ENCODE data around the gene TARDBP.
"Not testable (repeated sequence)": the region's sequence is repeated elsewhere in the genome, so short reads cannot be mapped to it uniquely, and the experiment has no call there.

Gene TARDBP

GRCh38 chr1:10989095-10989494 lies 23.4 kb upstream of the TARDBP start:
- Histone ChIP-seq H3K56ac (ENCODE audit: low read length) (no peak overlapping the region), H3K18ac (ENCODE audit: low read length) (no peak overlapping the region), H3K79me2 (ENCODE audit: control insufficient read depth, insufficient read depth, low read length) (no peaks in the 10 kb centered on the region), H3K27ac (ENCODE audit: low read depth, low read length) (no peak overlapping the region), H3K4me1 (ENCODE audit: control insufficient read depth, low read depth, low read length) (no peaks in the 10 kb centered on the region), H2BK120ac (ENCODE audit: low read depth, low read length) (no peak overlapping the region), H3K4ac (ENCODE audit: low read depth, low read length) (no peak overlapping the region), H2BK5ac (ENCODE audit: low read length) (no peak overlapping the region), H3K36me3 (ENCODE audit: control insufficient read depth, insufficient read depth, low read length) (no peaks in the 10 kb centered on the region), H3K79me1 (ENCODE audit: low read length) (no peaks in the 10 kb centered on the region), H2BK15ac (replicated peaks; ENCODE audit: low read depth) (no peak overlapping the region), H2AK5ac (ENCODE audit: low read length) (no peak overlapping the region), H3K9ac (ENCODE audit: low read length) (no peak overlapping the region), H3K27me3 (ENCODE audit: insufficient read depth, low read length, poor library complexity) (no peaks in the 10 kb centered on the region), H3K4me3 (ENCODE audit: low read length) (no peak overlapping the region), H4K5ac (ENCODE audit: low read length) (no peak overlapping the region), H4K8ac (ENCODE audit: low read depth, low read length) (no peak overlapping the region), H3K23ac (ENCODE audit: low read length) (no peak overlapping the region), H3K4me2 (ENCODE audit: low read length) (no peak overlapping the region)
- WGBS (ENCODE audit: extremely low coverage, insufficient coverage, low lambda C conversion rate) = no CpG with 5 or more reads among the region's 5 CpGs
- no peak for DNase-seq

- WGBS (ENCODE audit: extremely low coverage, insufficient coverage, low lambda C conversion rate) = no CpG with 5 or more reads among the region's 6 CpGs
- H3K4me3 ChIP-seq (ENCODE audit: low read length); H3K36me3 ChIP-seq (ENCODE audit: control insufficient read depth, insufficient read depth, low read length); H4K5ac ChIP-seq (ENCODE audit: low read length); H3K18ac ChIP-seq (ENCODE audit: low read length); H3K79me2 ChIP-seq (ENCODE audit: control insufficient read depth, insufficient read depth, low read length); H3K9ac ChIP-seq (ENCODE audit: low read length); H2BK120ac ChIP-seq (ENCODE audit: low read depth, low read length); H3K23ac ChIP-seq (ENCODE audit: low read length); H3K4me2 ChIP-seq (ENCODE audit: low read length); H3K4me1 ChIP-seq (ENCODE audit: control insufficient read depth, low read depth, low read length); H2BK15ac ChIP-seq (replicated peaks; ENCODE audit: low read depth); H3K56ac ChIP-seq (ENCODE audit: low read length); DNase-seq; H2AK5ac ChIP-seq (ENCODE audit: low read length); H2BK5ac ChIP-seq (ENCODE audit: low read length); H3K27ac ChIP-seq (ENCODE audit: low read depth, low read length); H3K27me3 ChIP-seq (ENCODE audit: insufficient read depth, low read length, poor library complexity); H3K4ac ChIP-seq (ENCODE audit: low read depth, low read length); H3K79me1 ChIP-seq (ENCODE audit: low read length); H4K8ac ChIP-seq (ENCODE audit: low read depth, low read length): not testable (repeated sequence)
Observed at GRCh38 chr1:10989920-10990516, 22.4 kb upstream of the TARDBP start.

- no CpG with 5 or more reads among the region's 7 CpGs for WGBS (ENCODE audit: extremely low coverage, insufficient coverage, low lambda C conversion rate)
- H2BK15ac ChIP-seq (replicated peaks; ENCODE audit: low read depth) = no peak overlapping the region
- H3K23ac ChIP-seq (ENCODE audit: low read length) = no peak overlapping the region
- DNase-seq = no peak
- H3K36me3 ChIP-seq (ENCODE audit: control insufficient read depth, insufficient read depth, low read length) = no peaks in the 10 kb centered on the region
- no peak overlapping the region for H4K5ac ChIP-seq (ENCODE audit: low read length)
- H3K79me1 ChIP-seq (ENCODE audit: low read length) = no peaks in the 10 kb centered on the region
- H3K9ac ChIP-seq (ENCODE audit: low read length) = no peak overlapping the region
- no peak overlapping the region for H2AK5ac ChIP-seq (ENCODE audit: low read length)
- H2BK5ac ChIP-seq (ENCODE audit: low read length) = no peak overlapping the region
- no peak overlapping the region for H3K27ac ChIP-seq (ENCODE audit: low read depth, low read length)
- no peaks in the 10 kb centered on the region for H3K4me1 ChIP-seq (ENCODE audit: control insufficient read depth, low read depth, low read length)
- no peak overlapping the region for H3K4me2 ChIP-seq (ENCODE audit: low read length)
- H4K8ac ChIP-seq (ENCODE audit: low read depth, low read length) = no peak overlapping the region
- no peak overlapping the region for H3K4ac ChIP-seq (ENCODE audit: low read depth, low read length)
- H3K18ac ChIP-seq (ENCODE audit: low read length) = no peak overlapping the region
- no peak overlapping the region for H3K56ac ChIP-seq (ENCODE audit: low read length)
- no peaks in the 10 kb centered on the region for H3K79me2 ChIP-seq (ENCODE audit: control insufficient read depth, insufficient read depth, low read length)
- no peak overlapping the region for H3K4me3 ChIP-seq (ENCODE audit: low read length)
- H2BK120ac ChIP-seq (ENCODE audit: low read depth, low read length) = no peak overlapping the region
- H3K27me3 ChIP-seq (ENCODE audit: insufficient read depth, low read length, poor library complexity) = no peaks in the 10 kb centered on the region
Observed at GRCh38 chr1:10990828-10991227, 21.6 kb upstream of the TARDBP start.

GRCh38 chr1:10992004-10992403 lies 20.4 kb upstream of the TARDBP start:
- H3K36me3 ChIP-seq (ENCODE audit: control insufficient read depth, insufficient read depth, low read length); H2BK120ac ChIP-seq (ENCODE audit: low read depth, low read length); H3K18ac ChIP-seq (ENCODE audit: low read length); H3K56ac ChIP-seq (ENCODE audit: low read length); DNase-seq; H3K4me1 ChIP-seq (ENCODE audit: control insufficient read depth, low read depth, low read length); H3K79me1 ChIP-seq (ENCODE audit: low read length); H3K4me3 ChIP-seq (ENCODE audit: low read length); H3K23ac ChIP-seq (ENCODE audit: low read length); H3K4ac ChIP-seq (ENCODE audit: low read depth, low read length); H3K27me3 ChIP-seq (ENCODE audit: insufficient read depth, low read length, poor library complexity); H4K5ac ChIP-seq (ENCODE audit: low read length); H4K8ac ChIP-seq (ENCODE audit: low read depth, low read length); H3K79me2 ChIP-seq (ENCODE audit: control insufficient read depth, insufficient read depth, low read length); H2AK5ac ChIP-seq (ENCODE audit: low read length); H3K27ac ChIP-seq (ENCODE audit: low read depth, low read length); H2BK5ac ChIP-seq (ENCODE audit: low read length); H3K4me2 ChIP-seq (ENCODE audit: low read length); H2BK15ac ChIP-seq (replicated peaks; ENCODE audit: low read depth); H3K9ac ChIP-seq (ENCODE audit: low read length): not testable (repeated sequence)
- no CpG with 5 or more reads among the region's 2 CpGs for WGBS (ENCODE audit: extremely low coverage, insufficient coverage, low lambda C conversion rate)

- Histone ChIP-seq H3K79me2 (ENCODE audit: control insufficient read depth, insufficient read depth, low read length) (no peaks in the 10 kb centered on the region), H2BK15ac (replicated peaks; ENCODE audit: low read depth) (no peak overlapping the region), H3K36me3 (ENCODE audit: control insufficient read depth, insufficient read depth, low read length) (no peaks in the 10 kb centered on the region), H3K23ac (ENCODE audit: low read length) (no peak overlapping the region), H3K4me3 (ENCODE audit: low read length) (no peak overlapping the region), H2BK5ac (ENCODE audit: low read length) (no peak overlapping the region), H4K5ac (ENCODE audit: low read length) (no peak overlapping the region), H3K4ac (ENCODE audit: low read depth, low read length) (no peak overlapping the region), H3K4me1 (ENCODE audit: control insufficient read depth, low read depth, low read length) (no peaks in the 10 kb centered on the region), H3K27ac (ENCODE audit: low read depth, low read length) (no peak overlapping the region), H3K56ac (ENCODE audit: low read length) (no peak overlapping the region), H3K9ac (ENCODE audit: low read length) (no peak overlapping the region), H2BK120ac (ENCODE audit: low read depth, low read length) (no peak overlapping the region), H3K27me3 (ENCODE audit: insufficient read depth, low read length, poor library complexity) (no peaks in the 10 kb centered on the region), H3K4me2 (ENCODE audit: low read length) (no peak overlapping the region), H3K18ac (ENCODE audit: low read length) (no peak overlapping the region), H4K8ac (ENCODE audit: low read depth, low read length) (no peak overlapping the region), H2AK5ac (ENCODE audit: low read length) (no peak overlapping the region), H3K79me1 (ENCODE audit: low read length) (no peaks in the 10 kb centered on the region)
- DNase-seq = no peak
- WGBS (ENCODE audit: extremely low coverage, insufficient coverage, low lambda C conversion rate) = no CpG with 5 or more reads among the region's 4 CpGs
Observed at GRCh38 chr1:10992864-10993263, 19.6 kb upstream of the TARDBP start.

- Histone ChIP-seq H3K4ac (ENCODE audit: low read depth, low read length) (no peak overlapping the region), H3K4me2 (ENCODE audit: low read length) (no peak overlapping the region), H3K23ac (ENCODE audit: low read length) (no peak overlapping the region), H3K27ac (ENCODE audit: low read depth, low read length) (no peak overlapping the region), H3K79me1 (ENCODE audit: low read length) (no peaks in the 10 kb centered on the region), H2AK5ac (ENCODE audit: low read length) (no peak overlapping the region), H3K27me3 (ENCODE audit: insufficient read depth, low read length, poor library complexity) (no peaks in the 10 kb centered on the region), H3K56ac (ENCODE audit: low read length) (no peak overlapping the region), H3K79me2 (ENCODE audit: control insufficient read depth, insufficient read depth, low read length) (no peaks in the 10 kb centered on the region), H2BK5ac (ENCODE audit: low read length) (no peak overlapping the region), H2BK15ac (replicated peaks; ENCODE audit: low read depth) (no peak overlapping the region), H2BK120ac (ENCODE audit: low read depth, low read length) (no peak overlapping the region), H3K18ac (ENCODE audit: low read length) (no peak overlapping the region), H4K5ac (ENCODE audit: low read length) (no peak overlapping the region), H3K4me3 (ENCODE audit: low read length) (no peak overlapping the region), H3K36me3 (ENCODE audit: control insufficient read depth, insufficient read depth, low read length) (no peaks in the 10 kb centered on the region), H3K9ac (ENCODE audit: low read length) (no peak overlapping the region), H4K8ac (ENCODE audit: low read depth, low read length) (no peak overlapping the region), H3K4me1 (ENCODE audit: control insufficient read depth, low read depth, low read length) (no peaks in the 10 kb centered on the region)
- WGBS (ENCODE audit: extremely low coverage, insufficient coverage, low lambda C conversion rate) = 100% methylated on average over 2 of the region's 3 CpGs
- DNase-seq = no peak
Observed at GRCh38 chr1:10996100-10996499, 16.4 kb upstream of the TARDBP start.

All from mesendoderm (in vitro differentiated cells).